ENCODE measurements around the gene DIS3L2. TPM values are rescaled to one million over a fixed set of nuclear protein-coding genes. Genes with fewer than 3 reads are reported as not detected.
A peak's percentile ranks its signal among the peaks of the same experiment; 100 is the strongest.

Gene DIS3L2
- total and polyA plus RNA-seq, 2 experiments from 2014 or later, result 15.2 to 25.3 TPM

GRCh38 chr2:231960810-231961348 lies 634 bp upstream of the DIS3L2 start (continued):
- TF ChIP-seq REST (IDR thresholded peaks at IDR 0.05; ENCODE audit: unreplicated experiment) (no peak), CTCF (conservative IDR thresholded peaks at IDR 0.05; ENCODE audit: low read depth in 2 of 2) (no peak), CREB1 (CRISPR knock-in tag; IDR thresholded peaks at IDR 0.05; ENCODE audit: low read depth) (no peak)

GRCh38 chr2:231965102-231965501 lies 3.6 kb downstream of the DIS3L2 start:
- Mint-ChIP-seq H3K36me3 (ENCODE audit: low read depth) (peaks cover 15% of the 10 kb centered on the region; the same call in 2 of the 3 replicates), H3K9me3 (peaks cover 22% of the 10 kb centered on the region; the same call in 2 of the 3 replicates)
- no peak overlapping the region for H3K27ac ChIP-seq (ENCODE audit: low read depth)
- TF ChIP-seq ZNF331 (CRISPR knock-in tag; IDR thresholded peaks at IDR 0.05; ENCODE audit: low read depth), result no peak
- no peak for TF ChIP-seq POLR2AphosphoS5 (IDR thresholded peaks at IDR 0.05; ENCODE audit: low read depth)
- no peak for TF ChIP-seq EZH2 (IDR thresholded peaks at IDR 0.05; ENCODE audit: low read depth, unreplicated experiment)
- no peak for TF ChIP-seq NANOG (IDR thresholded peaks at IDR 0.05; ENCODE audit: borderline replicate concordance)
- TF ChIP-seq CTCF (conservative IDR thresholded peaks at IDR 0.05; ENCODE audit: low read depth in 2 of 2), result no peak
- TF ChIP-seq ZNF462 (CRISPR knock-in tag; IDR thresholded peaks at IDR 0.05), result no peak
- TF ChIP-seq JUNB (IDR thresholded peaks at IDR 0.05; ENCODE audit: unreplicated experiment), result no peak

More at GRCh38 chr2:231965102-231965501, 3.6 kb downstream of the DIS3L2 start:
- no peak overlapping the region for H2AFZ ChIP-seq
- no peak overlapping the region for H3K4me2 ChIP-seq
- H3K27me3 ChIP-seq (ENCODE audit: insufficient read depth), result no peaks in the 10 kb centered on the region
- Mint-ChIP-seq H3K4me1 (peaks cover 5% of the 10 kb centered on the region; the same call in 2 of the 3 replicates), H3K4me3 (no peak overlapping the region), H3K27me3 (ENCODE audit: insufficient read depth, low read depth, poor library complexity) (peaks cover 3% of the 10 kb centered on the region), H3K27ac (no peak overlapping the region)
- peaks cover 62% of the 10 kb centered on the region for H3K79me2 ChIP-seq (replicated peaks; ENCODE audit: insufficient read depth)
- H3K36me3 ChIP-seq (ENCODE audit: insufficient read depth), result no peaks in the 10 kb centered on the region
- 0 out of 2 replicates have a peak, but pooled peaks cover 3% of the 10 kb centered on the region for H3K4me1 ChIP-seq (ENCODE audit: insufficient read depth)
- H3K4me3 ChIP-seq, result no peak overlapping the region
- DNase-seq (ENCODE audit: low spot score) (peak; percentile 6), ATAC-seq (no peak)
- H4K20me1 ChIP-seq (replicated peaks; ENCODE audit: insufficient read depth), result no peaks in the 10 kb centered on the region; the same call in 1 of the 2 replicates
- peaks cover 6% of the 10 kb centered on the region for H3K9me2 ChIP-seq (ENCODE audit: insufficient read depth)
- peaks cover 4% of the 10 kb centered on the region; the same call in 1 of the 2 replicates for H3F3A ChIP-seq (replicated peaks; ENCODE audit: low read depth)
